ENCODE data around the gene CTSF. TPM values are rescaled to one million over a fixed set of nuclear protein-coding genes. Genes with fewer than 3 reads are reported as not detected.
"Not testable (repeated sequence)": the region's sequence is repeated elsewhere in the genome, so short reads cannot be mapped to it uniquely, and the experiment has no call there.

CTSF gene
- polyA plus RNA-seq, 2 donors, result 4.2 to 10.2 TPM

GRCh38 chr11:66542362-66542761 is 26.0 kb downstream of the CTSF start:
- H3K36me3 ChIP-seq (ENCODE audit: control insufficient read depth in 2 of 2, insufficient read depth in 2 of 2, low read length in 1 of 2), result peaks cover 6 to 25% of the 10 kb centered on the region in 2 donors
- no peaks in the 10 kb centered on the region for H3K27me3 ChIP-seq (ENCODE audit: control insufficient read depth in 1 of 2, insufficient read depth in 2 of 2, low read length in 2 of 2)
- 76 to 83% methylated on average over 10 of the region's 10 CpGs for WGBS, 2 donors
- H3K27ac ChIP-seq (ENCODE audit: low read depth in 2 of 2, low read length in 1 of 2), result peak overlapping the region in 1 of 2 donors; percentile 3
- H3K4me1 ChIP-seq (ENCODE audit: control insufficient read depth in 2 of 2, insufficient read depth in 2 of 2, low read length in 1 of 2), result peaks cover 0 to 7% of the 10 kb centered on the region in 2 donors
- no peak overlapping the region for H3K4me3 ChIP-seq (ENCODE audit: low read depth in 1 of 2, low read length in 2 of 2)
- H3K9me3 ChIP-seq (ENCODE audit: control insufficient read depth in 2 of 2, insufficient read depth in 1 of 2, low read depth in 1 of 2, low read length in 1 of 2), result no peaks in the 10 kb centered on the region

- 79 to 81% methylated on average over 4 of the region's 4 CpGs for WGBS, 2 donors
- Histone ChIP-seq H3K4me1 (ENCODE audit: control insufficient read depth in 2 of 2, insufficient read depth in 2 of 2, low read length in 1 of 2) (peaks cover 0 to 7% of the 10 kb centered on the region in 2 donors), H3K27me3 (ENCODE audit: control insufficient read depth in 1 of 2, insufficient read depth in 2 of 2, low read length in 2 of 2) (no peaks in the 10 kb centered on the region), H3K27ac (ENCODE audit: low read depth in 2 of 2, low read length in 1 of 2) (peak overlapping the region in 1 of 2 donors; percentile 3), H3K9me3 (ENCODE audit: control insufficient read depth in 2 of 2, insufficient read depth in 1 of 2, low read depth in 1 of 2, low read length in 1 of 2) (no peaks in the 10 kb centered on the region), H3K36me3 (ENCODE audit: control insufficient read depth in 2 of 2, insufficient read depth in 2 of 2, low read length in 1 of 2) (peaks cover 6 to 25% of the 10 kb centered on the region in 2 donors), H3K4me3 (ENCODE audit: low read depth in 1 of 2, low read length in 2 of 2) (no peak overlapping the region)
These were observed 26.5 kb downstream of the CTSF start for GRCh38 chr11:66541892-66542291.

GRCh38 chr11:66540598-66540997 is 27.8 kb downstream of the CTSF start:
- H3K36me3 ChIP-seq (ENCODE audit: control insufficient read depth in 2 of 2, insufficient read depth in 2 of 2, low read length in 1 of 2), result peaks cover 6 to 25% of the 10 kb centered on the region in 2 donors

GRCh38 chr11:66539870-66540213 is 28.6 kb downstream of the CTSF start:
- H3K4me1 ChIP-seq (ENCODE audit: control insufficient read depth in 2 of 2, insufficient read depth in 2 of 2, low read length in 1 of 2), result peaks cover 0 to 4% of the 10 kb centered on the region in 2 donors
- H3K27ac ChIP-seq (ENCODE audit: low read depth in 2 of 2, low read length in 1 of 2), result no peak overlapping the region
- no peaks in the 10 kb centered on the region for H3K9me3 ChIP-seq (ENCODE audit: control insufficient read depth in 2 of 2, insufficient read depth in 1 of 2, low read depth in 1 of 2, low read length in 1 of 2)
- H3K4me3 ChIP-seq (ENCODE audit: low read depth in 1 of 2, low read length in 2 of 2), result no peak overlapping the region
- peaks cover 6 to 25% of the 10 kb centered on the region in 2 donors for H3K36me3 ChIP-seq (ENCODE audit: control insufficient read depth in 2 of 2, insufficient read depth in 2 of 2, low read length in 1 of 2)
- no peaks in the 10 kb centered on the region for H3K27me3 ChIP-seq (ENCODE audit: control insufficient read depth in 1 of 2, insufficient read depth in 2 of 2, low read length in 2 of 2)
- WGBS, 2 donors, result 90 to 96% methylated on average over 10 of the region's 10 CpGs

More at GRCh38 chr11:66540598-66540997, 27.8 kb downstream of the CTSF start:
- H3K27ac ChIP-seq (ENCODE audit: low read depth in 2 of 2, low read length in 1 of 2); H3K4me1 ChIP-seq (ENCODE audit: control insufficient read depth in 2 of 2, insufficient read depth in 2 of 2, low read length in 1 of 2); H3K9me3 ChIP-seq (ENCODE audit: control insufficient read depth in 2 of 2, insufficient read depth in 1 of 2, low read depth in 1 of 2, low read length in 1 of 2); H3K27me3 ChIP-seq (ENCODE audit: control insufficient read depth in 1 of 2, insufficient read depth in 2 of 2, low read length in 2 of 2); H3K4me3 ChIP-seq (ENCODE audit: low read depth in 1 of 2, low read length in 2 of 2): not testable (repeated sequence)
- WGBS, 2 donors, result 83 to 89% methylated on average over 6 to 8 of the region's 8 CpGs

GRCh38 chr11:66539170-66539869 is 29.1 kb downstream of the CTSF start:
- H3K36me3 ChIP-seq (ENCODE audit: control insufficient read depth in 2 of 2, insufficient read depth in 2 of 2, low read length in 1 of 2), result peaks cover 6 to 25% of the 10 kb centered on the region in 2 donors
- 82 to 84% methylated on average over 16 of the region's 16 CpGs for WGBS, 2 donors
- H3K9me3 ChIP-seq (ENCODE audit: control insufficient read depth in 2 of 2, insufficient read depth in 1 of 2, low read depth in 1 of 2, low read length in 1 of 2), result no peaks in the 10 kb centered on the region
- H3K27me3 ChIP-seq (ENCODE audit: control insufficient read depth in 1 of 2, insufficient read depth in 2 of 2, low read length in 2 of 2), result no peaks in the 10 kb centered on the region
- no peak overlapping the region for H3K4me3 ChIP-seq (ENCODE audit: low read depth in 1 of 2, low read length in 2 of 2)
- H3K27ac ChIP-seq (ENCODE audit: low read depth in 2 of 2, low read length in 1 of 2), result no peak overlapping the region
- peaks cover 0 to 4% of the 10 kb centered on the region in 2 donors for H3K4me1 ChIP-seq (ENCODE audit: control insufficient read depth in 2 of 2, insufficient read depth in 2 of 2, low read length in 1 of 2)

GRCh38 chr11:66532784-66533183 is 35.6 kb downstream of the CTSF start:
- WGBS, 2 donors, result 74 to 77% methylated on average over 6 of the region's 6 CpGs
- H3K36me3 ChIP-seq (ENCODE audit: control insufficient read depth in 2 of 2, insufficient read depth in 2 of 2, low read length in 1 of 2), result peaks cover 0 to 11% of the 10 kb centered on the region in 2 donors
- H3K9me3 ChIP-seq (ENCODE audit: control insufficient read depth in 2 of 2, insufficient read depth in 1 of 2, low read depth in 1 of 2, low read length in 1 of 2), result no peaks in the 10 kb centered on the region
- H3K4me1 ChIP-seq (ENCODE audit: control insufficient read depth in 2 of 2, insufficient read depth in 2 of 2, low read length in 1 of 2), result no peaks in the 10 kb centered on the region
- H3K4me3 ChIP-seq (ENCODE audit: low read depth in 1 of 2, low read length in 2 of 2), result no peak overlapping the region
- H3K27ac ChIP-seq (ENCODE audit: low read depth in 2 of 2, low read length in 1 of 2), result no peak overlapping the region
- no peaks in the 10 kb centered on the region for H3K27me3 ChIP-seq (ENCODE audit: control insufficient read depth in 1 of 2, insufficient read depth in 2 of 2, low read length in 2 of 2)

GRCh38 chr11:66531841-66532240 is 36.6 kb downstream of the CTSF start:
- Histone ChIP-seq H3K4me3 (ENCODE audit: low read depth in 1 of 2, low read length in 2 of 2) (no peak overlapping the region), H3K4me1 (ENCODE audit: control insufficient read depth in 2 of 2, insufficient read depth in 2 of 2, low read length in 1 of 2) (no peaks in the 10 kb centered on the region), H3K27me3 (ENCODE audit: control insufficient read depth in 1 of 2, insufficient read depth in 2 of 2, low read length in 2 of 2) (no peaks in the 10 kb centered on the region), H3K27ac (ENCODE audit: low read depth in 2 of 2, low read length in 1 of 2) (no peak overlapping the region), H3K36me3 (ENCODE audit: control insufficient read depth in 2 of 2, insufficient read depth in 2 of 2, low read length in 1 of 2) (peaks cover under 1 to 13% of the 10 kb centered on the region in 2 donors), H3K9me3 (ENCODE audit: control insufficient read depth in 2 of 2, insufficient read depth in 1 of 2, low read depth in 1 of 2, low read length in 1 of 2) (no peaks in the 10 kb centered on the region)
- 91 to 95% methylated on average over 11 of the region's 11 CpGs for WGBS, 2 donors

- no peak overlapping the region for H3K4me3 ChIP-seq (ENCODE audit: low read depth in 1 of 2, low read length in 2 of 2)
These were observed 37.3 kb downstream of the CTSF start for GRCh38 chr11:66530927-66531709.

GRCh38 chr11:66529655-66530054 is 38.8 kb downstream of the CTSF start:
- H3K27ac ChIP-seq (ENCODE audit: low read depth in 2 of 2, low read length in 1 of 2), result no peak overlapping the region
- no peaks in the 10 kb centered on the region for H3K27me3 ChIP-seq (ENCODE audit: control insufficient read depth in 1 of 2, insufficient read depth in 2 of 2, low read length in 2 of 2)
- H3K36me3 ChIP-seq (ENCODE audit: control insufficient read depth in 2 of 2, insufficient read depth in 2 of 2, low read length in 1 of 2), result peaks cover 4 to 17% of the 10 kb centered on the region in 2 donors
- WGBS, 2 donors, result 87 to 88% methylated on average over 13 of the region's 13 CpGs
- no peak overlapping the region for H3K4me3 ChIP-seq (ENCODE audit: low read depth in 1 of 2, low read length in 2 of 2)
- H3K9me3 ChIP-seq (ENCODE audit: control insufficient read depth in 2 of 2, insufficient read depth in 1 of 2, low read depth in 1 of 2, low read length in 1 of 2), result no peaks in the 10 kb centered on the region
- no peaks in the 10 kb centered on the region for H3K4me1 ChIP-seq (ENCODE audit: control insufficient read depth in 2 of 2, insufficient read depth in 2 of 2, low read length in 1 of 2)

More at GRCh38 chr11:66530927-66531709, 37.3 kb downstream of the CTSF start:
- Histone ChIP-seq H3K27me3 (ENCODE audit: control insufficient read depth in 1 of 2, insufficient read depth in 2 of 2, low read length in 2 of 2) (no peaks in the 10 kb centered on the region), H3K27ac (ENCODE audit: low read depth in 2 of 2, low read length in 1 of 2) (no peak overlapping the region), H3K36me3 (ENCODE audit: control insufficient read depth in 2 of 2, insufficient read depth in 2 of 2, low read length in 1 of 2) (peaks cover 4 to 17% of the 10 kb centered on the region in 2 donors), H3K4me1 (ENCODE audit: control insufficient read depth in 2 of 2, insufficient read depth in 2 of 2, low read length in 1 of 2) (no peaks in the 10 kb centered on the region), H3K9me3 (ENCODE audit: control insufficient read depth in 2 of 2, insufficient read depth in 1 of 2, low read depth in 1 of 2, low read length in 1 of 2) (no peaks in the 10 kb centered on the region)
- 87 to 89% methylated on average over 10 of the region's 10 CpGs for WGBS, 2 donors
